H1 (cell line): Measurements from ENCODE around the gene GALNTL6. TPM values are rescaled to one million over a fixed set of nuclear protein-coding genes. Genes with fewer than 3 reads are reported as not detected.

Experiments
- NANOG ChIP-seq: IDR thresholded peaks from 2 replicates; pipeline ENCODE4 v1.6.1; 2011; ENCODE audit warnings: low read length, low read depth, mild to moderate bottlenecking, inconsistent platforms; ENCODE audit not compliant: insufficient read depth, poor library complexity, severe bottlenecking
- RBBP5 ChIP-seq: IDR thresholded peaks from 2 replicates; pipeline ENCODE4 v1.7.1; 2012; ENCODE audit warnings: low read depth, mild to moderate bottlenecking, inconsistent platforms, low read length, moderate library complexity, borderline replicate concordance
- RFX5 ChIP-seq: IDR thresholded peaks from 2 replicates; pipeline ENCODE4 v1.6.1; 2011; ENCODE audit warnings: low read depth, low read length, improper control_type of control experiment, borderline replicate concordance
- polyA plus RNA-seq, 7 experiments: library from polyadenylated mRNA; depleted of rRNA in 3 of 7; stranded (reverse) in 5 of 7; unstranded in 2 of 7; fragments of >200 nt in 5 of 7; fragments of 200-250 nt in 2 of 7; gene quantifications; 1 replicate in 5 of 7; 2 replicates in 1 of 7; 4 replicates in 1 of 7; pipeline versions ENCODE4 v1.2.1 to v1.2.3, GENCODE V29; 2011 to 2013; ENCODE audit warnings: missing spikeins in 2 of 7, mixed read lengths in 2 of 7
- total RNA-seq: library from RNA; stranded (reverse); fragmentation: NEBNext Ultra II Directional; extraction: Animal tissue kit (Norgen Biotek cat#: 25700); gene quantifications from 2 replicates; pipeline ENCODE4 v1.2.1, GENCODE V29; 2021
- TF ChIP-seq, protein P1 (sequence below): IDR thresholded peaks from 2 replicates; pipeline ENCODE4 v1.6.1; 2012; ENCODE audit warnings: inconsistent platforms
- TF ChIP-seq, protein P2 (sequence below): IDR thresholded peaks from 2 replicates; pipeline ENCODE4 v1.6.1; 2011; ENCODE audit warnings: low read depth, mild to moderate bottlenecking, low read length; ENCODE audit not compliant: insufficient read depth

GALNTL6 gene
- total and polyA plus RNA-seq, 2 of the 8 experiments (the other 6 are each of a cell fraction or from before 2014, with no cell fraction given) = 0.03 to 0.32 TPM

DNA sequence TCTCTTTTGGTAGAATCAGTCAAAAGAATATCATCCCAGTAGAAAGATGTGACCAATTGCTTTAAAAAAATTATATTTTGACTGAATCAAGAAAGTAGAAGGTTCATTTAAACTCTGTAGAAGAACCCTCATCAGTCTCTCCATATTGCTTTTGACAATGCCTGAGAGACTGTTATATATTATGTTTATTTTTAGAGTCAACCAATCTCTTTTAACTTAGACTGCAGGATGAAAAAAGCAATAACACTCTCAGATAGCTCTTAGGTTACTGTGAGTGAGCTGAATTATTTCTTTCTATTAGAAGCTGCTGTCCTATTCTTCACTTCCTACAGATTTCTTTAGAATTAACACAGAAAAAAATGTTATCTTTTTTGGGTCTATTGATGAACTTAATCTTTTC is 38.1 kb downstream of the GALNTL6 start (continued):
- TF ChIP-seq, protein P1, sequence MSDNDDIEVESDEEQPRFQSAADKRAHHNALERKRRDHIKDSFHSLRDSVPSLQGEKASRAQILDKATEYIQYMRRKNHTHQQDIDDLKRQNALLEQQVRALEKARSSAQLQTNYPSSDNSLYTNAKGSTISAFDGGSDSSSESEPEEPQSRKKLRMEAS = no peak
- TF ChIP-seq RBBP5 (no peak), RFX5 (no peak), NANOG (no peak)
- TF ChIP-seq, protein P2, sequence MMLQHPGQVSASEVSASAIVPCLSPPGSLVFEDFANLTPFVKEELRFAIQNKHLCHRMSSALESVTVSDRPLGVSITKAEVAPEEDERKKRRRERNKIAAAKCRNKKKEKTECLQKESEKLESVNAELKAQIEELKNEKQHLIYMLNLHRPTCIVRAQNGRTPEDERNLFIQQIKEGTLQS = no peak
- TF ChIP-seq, all 59 proteins: peak for 0
